IMR-90 (cell line): ENCODE measurements around the gene NKAIN2.
"Not testable (repeated sequence)": the region's sequence is repeated elsewhere in the genome, so short reads cannot be mapped to it uniquely, and the experiment has no call there.

ENCODE experiments used
- BHLHE40 ChIP-seq: fragments of 150-350 bp; IDR thresholded peaks from 2 replicates; pipeline ENCODE4 v1.6.1; 2016; ENCODE audit warnings: mild to moderate bottlenecking, low read depth, low read length
- CTCF ChIP-seq: conservative IDR thresholded peaks from 2 replicates; pipeline ENCODE4 v1.5.1; 2012; ENCODE audit warnings: mild to moderate bottlenecking, low read depth, low read length, improper control_type of control experiment
- ELK1 ChIP-seq: fragments of 150-350 bp; IDR thresholded peaks from 2 replicates; pipeline ENCODE4 v1.6.1; 2016; ENCODE audit warnings: low read depth, mild to moderate bottlenecking, low read length, moderate library complexity, borderline replicate concordance
- MAFK ChIP-seq: IDR thresholded peaks from 2 replicates; pipeline ENCODE4 v1.6.1; 2012; ENCODE audit warnings: low read depth, low read length, improper control_type of control experiment
- MXI1 ChIP-seq: IDR thresholded peaks from 2 replicates; pipeline ENCODE4 v1.6.1; 2012; ENCODE audit warnings: low read depth, mild to moderate bottlenecking, low read length, moderate library complexity, borderline replicate concordance
- RAD21 ChIP-seq: IDR thresholded peaks from 2 replicates; pipeline ENCODE4 v1.6.1; 2012; ENCODE audit warnings: low read length, improper control_type of control experiment

GRCh38 chr6:124410425-124410824 lies 606.8 kb downstream of the NKAIN2 start:
- TF ChIP-seq ELK1, BHLHE40, MAFK, CTCF, RAD21, MXI1: not testable (repeated sequence)
